Hepatocyte (in vitro differentiated cells): ENCODE data around the gene KLHL8.

Source experiments
- EZH2 ChIP-seq: fragments of 200-600 bp; sonication (generic); IDR thresholded peaks from 2 replicates; pipeline ENCODE4 v1.6.1; 2016; ENCODE audit warnings: antibody characterized with exemption, mild to moderate bottlenecking, borderline replicate concordance
- EZH2phosphoT487 ChIP-seq: fragments of 200-600 bp; sonication (generic); IDR thresholded peaks from one replicate; pipeline ENCODE4 v1.6.1; 2018; ENCODE audit warnings: antibody characterized with exemption, mild to moderate bottlenecking, low read depth, moderate library complexity; ENCODE audit not compliant: unreplicated experiment, severe bottlenecking
- TF ChIP-seq, protein P1 (sequence below): fragments of 200-600 bp; sonication (generic); IDR thresholded peaks from 2 replicates; pipeline ENCODE4 v1.5.1; 2016; ENCODE audit warnings: antibody characterized with exemption, mild to moderate bottlenecking; ENCODE audit not compliant: poor library complexity

DNA sequence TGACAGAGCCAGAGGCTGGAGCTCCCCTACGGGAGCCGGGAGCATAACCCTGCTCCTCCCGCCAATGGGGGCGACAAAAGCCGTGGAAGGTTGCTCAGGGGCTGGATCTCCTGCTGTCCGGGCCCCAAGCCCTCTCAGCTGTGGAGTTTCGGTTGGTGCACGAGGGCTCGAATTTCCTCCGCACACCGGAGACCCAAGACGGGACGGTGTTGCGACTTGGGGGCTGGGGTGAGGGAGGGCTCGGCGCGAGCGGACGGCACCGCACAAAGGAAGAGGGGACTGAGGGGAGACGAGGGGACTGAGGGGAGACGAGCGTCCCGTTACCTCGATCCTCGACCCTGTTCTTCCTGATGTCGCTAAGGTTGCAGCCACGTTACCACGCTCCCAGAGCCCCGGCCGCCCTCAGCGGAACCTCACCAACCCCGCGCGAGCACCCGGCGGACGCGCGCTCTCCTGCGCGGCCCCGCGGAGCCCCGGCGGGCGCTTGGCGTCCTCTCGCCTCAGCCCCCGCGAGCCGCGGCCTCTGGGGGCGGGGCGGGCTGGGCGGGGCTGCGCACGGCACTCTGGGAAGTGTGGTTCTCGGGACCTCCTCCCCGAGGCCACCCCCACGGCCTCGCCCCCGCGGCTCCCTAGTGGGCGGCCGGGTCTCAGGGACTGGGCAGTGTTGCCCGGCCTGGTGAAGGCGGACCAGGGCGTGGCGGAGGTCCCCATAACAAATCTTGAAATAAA lies at the start of gene KLHL8:
- TF ChIP-seq, protein P1, sequence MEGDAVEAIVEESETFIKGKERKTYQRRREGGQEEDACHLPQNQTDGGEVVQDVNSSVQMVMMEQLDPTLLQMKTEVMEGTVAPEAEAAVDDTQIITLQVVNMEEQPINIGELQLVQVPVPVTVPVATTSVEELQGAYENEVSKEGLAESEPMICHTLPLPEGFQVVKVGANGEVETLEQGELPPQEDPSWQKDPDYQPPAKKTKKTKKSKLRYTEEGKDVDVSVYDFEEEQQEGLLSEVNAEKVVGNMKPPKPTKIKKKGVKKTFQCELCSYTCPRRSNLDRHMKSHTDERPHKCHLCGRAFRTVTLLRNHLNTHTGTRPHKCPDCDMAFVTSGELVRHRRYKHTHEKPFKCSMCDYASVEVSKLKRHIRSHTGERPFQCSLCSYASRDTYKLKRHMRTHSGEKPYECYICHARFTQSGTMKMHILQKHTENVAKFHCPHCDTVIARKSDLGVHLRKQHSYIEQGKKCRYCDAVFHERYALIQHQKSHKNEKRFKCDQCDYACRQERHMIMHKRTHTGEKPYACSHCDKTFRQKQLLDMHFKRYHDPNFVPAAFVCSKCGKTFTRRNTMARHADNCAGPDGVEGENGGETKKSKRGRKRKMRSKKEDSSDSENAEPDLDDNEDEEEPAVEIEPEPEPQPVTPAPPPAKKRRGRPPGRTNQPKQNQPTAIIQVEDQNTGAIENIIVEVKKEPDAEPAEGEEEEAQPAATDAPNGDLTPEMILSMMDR = peak; percentile 12
- no peak for TF ChIP-seq EZH2
- TF ChIP-seq EZH2phosphoT487 = no peak
